AG04450 (cell line): ENCODE data around the gene ORC5. TPM values are rescaled to one million over a fixed set of nuclear protein-coding genes. Genes with fewer than 3 reads are reported as not detected.
"Not testable (repeated sequence)": the region's sequence is repeated elsewhere in the genome, so short reads cannot be mapped to it uniquely, and the experiment has no call there.

Experiments used
- CTCF ChIA-PET: fragments of 300-600, 350-600 bp; formaldehyde crosslinking; extraction: SDS; loops from one replicate; lab custom pipeline; 2022; ENCODE audit warnings: antibody characterized with exemption, inconsistent platforms; lab: Charles Lee
- POLR2A ChIA-PET: fragments of 350-600 bp; formaldehyde crosslinking; extraction: SDS; loops from one replicate; lab custom pipeline; 2021; ENCODE audit warnings: antibody characterized with exemption, inconsistent platforms; lab: Yijun Ruan, JAX
- DNase-seq: peaks from one replicate; pipeline ENCODE4 v3.0.0-alpha.2; 2011; ENCODE audit warnings: low read depth, low spot score
- H3K27ac ChIP-seq: one replicate; pipeline ENCODE4 v1.5.1; 2012; ENCODE audit warnings: low read depth, low read length, control low read depth
- H3K27me3 ChIP-seq: one replicate; pipeline ENCODE4 v1.6.0; 2012; ENCODE audit warnings: low read length; ENCODE audit not compliant: control insufficient read depth, insufficient read depth
- H3K4me3 ChIP-seq: 2 replicates; pipeline ENCODE4 v1.5.1; 2011; ENCODE audit warnings: mild to moderate bottlenecking, low read depth, low read length, control low read depth
- H3K9me3 ChIP-seq: 2 replicates; pipeline ENCODE4 v1.5.1; 2012; ENCODE audit warnings: low read length; ENCODE audit not compliant: control insufficient read depth, insufficient read depth
- polyA plus RNA-seq: library from polyadenylated mRNA; depleted of rRNA; stranded (reverse); fragments of >200 nt; gene quantifications from 2 replicates; pipeline ENCODE4 v1.2.3, GENCODE V29; 2011
- TF ChIP-seq, protein P1 (sequence below): IDR thresholded peaks from 2 replicates; pipeline ENCODE4 v1.5.1; 2011; ENCODE audit warnings: low read depth, low read length, control low read depth, inconsistent platforms

Gene ORC5
- polyA plus RNA-seq, 1 experiment, result 8.5 TPM

DNA sequence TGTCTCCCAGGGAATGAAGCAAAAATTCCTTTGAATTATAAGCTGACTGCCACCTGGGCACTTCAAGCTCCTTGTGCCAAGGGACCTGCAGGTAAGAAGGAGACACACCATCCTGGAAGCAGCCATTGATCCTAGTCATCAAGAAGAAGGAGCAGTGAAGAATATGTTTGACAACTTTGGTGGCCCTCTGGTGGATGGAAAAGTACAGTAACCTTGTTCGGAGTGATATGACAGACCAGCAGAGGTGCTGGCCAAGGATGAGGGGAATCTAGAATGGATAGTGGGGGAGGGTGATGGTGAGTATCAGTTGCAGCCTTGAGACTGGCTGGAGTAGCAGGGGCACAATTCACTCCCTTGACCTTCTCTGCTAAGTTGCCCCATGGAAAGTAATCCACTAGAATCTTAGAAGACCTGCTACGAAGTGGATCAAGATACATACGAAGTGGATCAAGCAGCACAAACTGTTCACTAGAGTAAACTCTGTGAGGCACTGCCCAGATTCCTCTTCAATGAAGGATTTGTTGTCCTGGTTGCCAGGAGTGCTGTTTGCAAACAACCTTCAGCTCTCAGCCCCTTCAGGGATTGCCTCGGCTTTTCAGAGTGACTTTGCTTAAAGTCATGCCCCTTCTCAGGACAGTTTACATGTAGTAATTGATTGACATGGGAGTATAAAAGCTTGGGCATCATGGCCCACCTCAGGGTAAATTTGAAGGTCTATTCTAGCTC, 44.8 kb upstream of the ORC5 start:
- TF ChIP-seq, protein P1, sequence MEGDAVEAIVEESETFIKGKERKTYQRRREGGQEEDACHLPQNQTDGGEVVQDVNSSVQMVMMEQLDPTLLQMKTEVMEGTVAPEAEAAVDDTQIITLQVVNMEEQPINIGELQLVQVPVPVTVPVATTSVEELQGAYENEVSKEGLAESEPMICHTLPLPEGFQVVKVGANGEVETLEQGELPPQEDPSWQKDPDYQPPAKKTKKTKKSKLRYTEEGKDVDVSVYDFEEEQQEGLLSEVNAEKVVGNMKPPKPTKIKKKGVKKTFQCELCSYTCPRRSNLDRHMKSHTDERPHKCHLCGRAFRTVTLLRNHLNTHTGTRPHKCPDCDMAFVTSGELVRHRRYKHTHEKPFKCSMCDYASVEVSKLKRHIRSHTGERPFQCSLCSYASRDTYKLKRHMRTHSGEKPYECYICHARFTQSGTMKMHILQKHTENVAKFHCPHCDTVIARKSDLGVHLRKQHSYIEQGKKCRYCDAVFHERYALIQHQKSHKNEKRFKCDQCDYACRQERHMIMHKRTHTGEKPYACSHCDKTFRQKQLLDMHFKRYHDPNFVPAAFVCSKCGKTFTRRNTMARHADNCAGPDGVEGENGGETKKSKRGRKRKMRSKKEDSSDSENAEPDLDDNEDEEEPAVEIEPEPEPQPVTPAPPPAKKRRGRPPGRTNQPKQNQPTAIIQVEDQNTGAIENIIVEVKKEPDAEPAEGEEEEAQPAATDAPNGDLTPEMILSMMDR, result peak; percentile 28; the same call in 1 of the 2 replicates
- Histone ChIP-seq H3K4me3 (no peak overlapping the region), H3K9me3 (no peaks in the 10 kb centered on the region), H3K27ac (no peak overlapping the region), H3K27me3 (no peaks in the 10 kb centered on the region)
- ChIA-PET CTCF (interaction anchor here (1.7 to 2.6 kb wide), 2 partner anchors 21 to 22 kb away, joined by 5 to 9 read pairs; no protein-coding TSS in a partner anchor), POLR2A (no interaction called here)
- DNase-seq, result no peak

DNA sequence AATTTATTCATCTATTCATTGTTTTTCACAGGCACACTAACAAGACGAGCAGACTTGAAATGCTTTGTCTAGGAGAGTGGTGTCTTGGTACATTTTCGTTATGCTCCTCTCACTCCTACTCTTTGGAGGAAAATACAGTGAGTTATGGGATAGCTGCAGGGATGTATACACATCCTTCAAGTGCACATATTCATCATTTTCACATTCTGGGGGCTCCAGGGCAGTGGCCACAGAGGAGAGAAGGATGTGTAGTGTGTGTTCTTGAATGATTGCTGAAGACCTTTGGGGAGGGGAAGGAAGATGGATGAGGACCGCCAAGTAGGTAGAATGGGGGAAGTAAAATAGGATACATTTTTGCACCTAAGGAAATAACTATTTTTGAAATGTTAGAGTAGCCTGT, 34.8 kb upstream of the ORC5 start:
- Histone ChIP-seq H3K4me3 (no peak overlapping the region), H3K27me3 (no peaks in the 10 kb centered on the region), H3K9me3 (no peaks in the 10 kb centered on the region), H3K27ac (no peak overlapping the region)
- DNase-seq, result no peak
- CTCF ChIA-PET, result interaction anchor here (3.7 kb wide), 1 partner anchor 12 kb away, joined by 27 read pairs; no protein-coding TSS in a partner anchor
- POLR2A ChIA-PET, result no interaction called here
- TF ChIP-seq, protein P1, result no peak

DNA sequence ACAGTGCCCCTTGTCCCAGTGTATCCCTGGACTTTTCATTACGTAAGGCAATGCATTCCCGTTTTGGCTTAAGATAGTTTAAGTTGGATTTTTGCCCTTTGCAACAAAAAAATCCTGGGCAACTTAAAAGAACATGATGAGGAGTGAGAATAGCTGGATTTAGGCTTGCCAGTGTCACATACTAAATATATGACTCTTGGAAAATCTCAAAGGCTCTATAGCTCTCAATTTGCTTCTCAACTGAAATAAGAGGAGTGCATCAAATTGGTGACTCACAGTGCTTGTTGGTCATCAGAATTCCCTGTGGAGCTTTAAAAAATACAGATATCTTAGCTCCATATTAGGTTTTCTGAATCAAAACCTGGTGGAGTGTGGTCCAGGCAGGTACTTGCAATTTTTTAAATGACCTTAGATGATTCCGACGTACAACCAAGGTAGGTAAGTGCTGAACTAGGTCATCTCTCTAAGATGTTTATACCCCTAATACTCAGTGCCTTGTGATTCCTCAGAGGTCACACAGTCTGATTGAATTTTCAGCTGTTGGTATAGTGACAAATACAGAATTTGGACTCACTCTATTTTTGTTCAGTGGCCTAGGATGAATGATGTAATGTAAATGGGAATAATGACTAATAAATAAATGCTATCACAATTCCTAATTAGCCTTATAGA, 33.9 kb upstream of the ORC5 start:
- TF ChIP-seq, protein P1, result no peak
- Histone ChIP-seq H3K9me3 (no peaks in the 10 kb centered on the region), H3K4me3 (no peak overlapping the region), H3K27ac (no peak overlapping the region), H3K27me3 (no peaks in the 10 kb centered on the region)
- no peak for DNase-seq
- CTCF ChIA-PET, result interaction anchor here (0.9 to 3.7 kb wide), 2 partner anchors 11 to 26 kb away, joined by 4 to 27 read pairs; no protein-coding TSS in a partner anchor
- POLR2A ChIA-PET, result no interaction called here

DNA sequence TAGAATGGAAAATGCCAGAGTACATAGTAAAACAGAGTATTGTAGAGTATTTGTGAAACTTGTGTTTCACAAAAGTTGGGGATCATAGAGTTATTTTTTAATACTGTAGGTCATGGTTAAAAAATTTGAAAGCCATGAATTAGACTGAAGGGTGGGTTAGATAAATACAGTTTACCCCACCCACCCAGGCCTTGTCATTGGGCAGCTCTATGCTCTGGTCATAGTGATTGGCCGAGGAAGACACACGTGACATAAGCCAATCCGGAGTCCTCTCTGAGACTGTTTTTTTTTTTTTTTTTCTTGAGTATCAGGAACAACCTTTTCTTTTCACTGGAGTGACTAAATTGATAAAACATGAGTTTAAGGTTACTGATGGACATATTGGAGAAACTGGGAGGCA, 33.3 kb upstream of the ORC5 start:
- Histone ChIP-seq H3K4me3 (no peak overlapping the region), H3K27me3 (no peaks in the 10 kb centered on the region), H3K27ac (no peak overlapping the region), H3K9me3 (no peaks in the 10 kb centered on the region)
- ChIA-PET CTCF (interaction anchor here (0.9 to 3.7 kb wide), 2 partner anchors 10 to 27 kb away, joined by 4 to 27 read pairs; no protein-coding TSS in a partner anchor), POLR2A (no interaction called here)
- TF ChIP-seq, protein P1, result no peak
- DNase-seq, result no peak

DNA sequence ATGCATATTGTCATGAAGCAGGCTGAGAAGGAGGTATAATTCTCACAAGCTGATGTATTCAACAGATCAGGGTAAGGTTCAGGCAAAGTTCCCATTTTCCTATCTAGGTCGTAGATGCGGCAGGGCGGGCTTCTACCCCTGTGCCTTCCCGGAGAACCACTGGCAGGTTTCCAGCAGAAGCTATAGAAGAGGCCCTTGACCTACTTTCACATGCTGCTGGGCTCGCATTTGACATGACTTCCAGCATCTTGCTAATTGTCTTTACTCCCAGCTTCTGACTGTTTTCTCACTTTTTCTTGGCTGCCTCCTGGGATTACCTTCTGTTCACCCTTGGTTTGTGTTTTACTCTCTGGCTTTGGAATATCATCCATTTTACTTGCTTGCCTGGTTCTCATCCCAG, 32.6 kb upstream of the ORC5 start:
- CTCF ChIA-PET, result interaction anchor here (1.2 to 3.7 kb wide), 2 partner anchors 9 to 608 kb away, joined by 3 to 27 read pairs; no protein-coding TSS in a partner anchor
- POLR2A ChIA-PET, result no interaction called here
- Histone ChIP-seq H3K9me3 (no peaks in the 10 kb centered on the region), H3K27ac (no peak overlapping the region), H3K4me3 (no peak overlapping the region), H3K27me3 (no peaks in the 10 kb centered on the region)
- TF ChIP-seq, protein P1, result no peak
- DNase-seq, result no peak

DNA sequence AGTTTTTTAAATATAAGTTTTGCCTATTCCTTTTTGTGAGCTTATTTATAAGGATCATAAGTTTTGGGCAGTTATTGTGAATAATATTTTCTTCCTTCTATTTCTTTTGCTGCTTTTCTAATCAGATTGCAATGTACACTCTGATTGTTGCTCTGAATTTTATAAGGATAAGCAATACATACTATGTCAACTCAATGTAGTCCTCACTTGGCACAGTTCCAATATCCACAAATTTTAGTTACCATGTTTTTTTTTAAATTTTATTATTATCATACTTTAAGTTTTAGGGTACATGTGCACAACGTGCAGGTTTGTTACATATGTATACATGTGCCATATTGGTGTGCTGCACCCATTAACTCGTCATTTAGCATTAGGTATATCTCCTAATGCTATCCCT, 27.2 kb upstream of the ORC5 start:
- H3K27ac ChIP-seq, H3K27me3 ChIP-seq, H3K4me3 ChIP-seq, H3K9me3 ChIP-seq, DNase-seq, POLR2A ChIA-PET: not testable (repeated sequence)
- CTCF ChIA-PET, result interaction anchor here (1.3 to 1.4 kb wide), 2 partner anchors 10 to 33 kb away, joined by 3 to 4 read pairs; no protein-coding TSS in a partner anchor
